ENCODE measurements around the gene CTRB1.

The CTRB1 gene

DNA sequence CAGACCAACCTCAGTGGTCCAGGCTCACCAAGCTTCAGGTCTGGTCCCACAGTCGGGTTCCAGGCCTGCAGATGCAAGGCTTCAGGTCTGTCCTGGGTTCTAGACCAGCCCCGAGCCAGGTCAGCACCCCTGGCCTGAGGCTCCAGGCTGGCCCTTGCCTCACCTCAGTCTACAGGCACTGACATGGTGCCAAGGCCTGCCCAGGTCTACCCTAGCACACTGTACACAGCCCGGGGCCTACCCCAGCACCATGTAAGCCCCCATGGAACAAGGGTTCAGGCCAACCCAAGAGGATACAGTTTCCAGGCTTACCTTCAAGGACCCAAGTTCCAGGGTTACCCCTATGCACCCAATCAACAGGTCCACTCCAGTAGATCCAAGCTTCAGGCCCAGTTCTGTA is 43.7 kb upstream of the CTRB1 start:
- H4K20me1 ChIP-seq (ENCODE audit: insufficient read depth, low read length): no peaks in the 10 kb centered on the region
- H3K9me2 ChIP-seq (ENCODE audit: low read depth, low read length): no peaks in the 10 kb centered on the region
- no peak overlapping the region for H3K4me3 ChIP-seq (ENCODE audit: low read depth, low read length, poor library complexity, severe bottlenecking)
- no peaks in the 10 kb centered on the region for H3K27me3 ChIP-seq (ENCODE audit: insufficient read depth, low read length)
- TF ChIP-seq EZH2 (IDR thresholded peaks at IDR 0.05; ENCODE audit: borderline replicate concordance, low read length) (no peak), CTCF (IDR thresholded peaks at IDR 0.05; ENCODE audit: low read length) (no peak)
- H3K79me2 ChIP-seq (ENCODE audit: insufficient read depth, low read length): no peaks in the 10 kb centered on the region
- no peak overlapping the region for H3K9ac ChIP-seq (ENCODE audit: low read length)
- H3K4me2 ChIP-seq (ENCODE audit: low read length): no peak overlapping the region
- H3K9me3 ChIP-seq (ENCODE audit: low read length): peaks cover 41% of the 10 kb centered on the region
- no peak overlapping the region for H2AFZ ChIP-seq (ENCODE audit: low read length)
- peaks cover 16% of the 10 kb centered on the region for H3K36me3 ChIP-seq (ENCODE audit: insufficient read depth, low read length)
- no peaks in the 10 kb centered on the region for H3F3A ChIP-seq (ENCODE audit: insufficient read depth, low read length)
- no peaks in the 10 kb centered on the region for H3K4me1 ChIP-seq (ENCODE audit: insufficient read depth, low read length, severe bottlenecking)
- H3K27ac ChIP-seq (ENCODE audit: low read depth, low read length, poor library complexity, severe bottlenecking): no peak overlapping the region

DNA sequence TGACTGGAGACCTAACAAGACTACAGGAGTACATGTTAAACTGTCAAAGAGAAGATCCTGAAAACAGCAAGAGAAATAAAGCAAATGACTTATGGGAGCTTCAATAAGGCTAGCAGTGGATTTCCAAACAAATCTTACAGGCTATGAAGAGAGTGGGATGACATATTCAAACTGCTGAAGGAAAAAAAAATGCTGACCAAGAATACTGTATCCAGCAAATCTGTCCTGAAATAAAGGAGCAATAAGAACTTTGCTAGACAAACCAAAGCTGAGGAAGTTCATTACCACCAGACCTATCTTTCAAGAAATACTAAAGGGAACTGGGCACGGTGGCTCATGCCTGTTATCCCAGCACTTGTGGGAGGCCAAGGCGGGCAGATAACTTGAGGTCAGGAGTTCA is 41.9 kb upstream of the CTRB1 start:
- H3K27ac ChIP-seq (ENCODE audit: low read depth, low read length, poor library complexity, severe bottlenecking): no peak overlapping the region
- no peaks in the 10 kb centered on the region for H3K36me3 ChIP-seq (ENCODE audit: insufficient read depth, low read length)
- no peaks in the 10 kb centered on the region for H3K4me1 ChIP-seq (ENCODE audit: insufficient read depth, low read length, severe bottlenecking)
- TF ChIP-seq CTCF (IDR thresholded peaks at IDR 0.05; ENCODE audit: low read length) (no peak), EZH2 (IDR thresholded peaks at IDR 0.05; ENCODE audit: borderline replicate concordance, low read length) (no peak)
- H3F3A ChIP-seq (ENCODE audit: insufficient read depth, low read length): no peaks in the 10 kb centered on the region
- peaks cover 23% of the 10 kb centered on the region for H3K9me3 ChIP-seq (ENCODE audit: low read length)
- H3K9me2 ChIP-seq (ENCODE audit: low read depth, low read length): no peaks in the 10 kb centered on the region
- H3K79me2 ChIP-seq (ENCODE audit: insufficient read depth, low read length): no peaks in the 10 kb centered on the region
- H3K9ac ChIP-seq (ENCODE audit: low read length): no peak overlapping the region
- no peaks in the 10 kb centered on the region for H4K20me1 ChIP-seq (ENCODE audit: insufficient read depth, low read length)
- H3K27me3 ChIP-seq (ENCODE audit: insufficient read depth, low read length): no peaks in the 10 kb centered on the region
- H2AFZ ChIP-seq (ENCODE audit: low read length): no peak overlapping the region
- H3K4me2 ChIP-seq (ENCODE audit: low read length): no peak overlapping the region
- H3K4me3 ChIP-seq (ENCODE audit: low read depth, low read length, poor library complexity, severe bottlenecking): no peak overlapping the region

DNA sequence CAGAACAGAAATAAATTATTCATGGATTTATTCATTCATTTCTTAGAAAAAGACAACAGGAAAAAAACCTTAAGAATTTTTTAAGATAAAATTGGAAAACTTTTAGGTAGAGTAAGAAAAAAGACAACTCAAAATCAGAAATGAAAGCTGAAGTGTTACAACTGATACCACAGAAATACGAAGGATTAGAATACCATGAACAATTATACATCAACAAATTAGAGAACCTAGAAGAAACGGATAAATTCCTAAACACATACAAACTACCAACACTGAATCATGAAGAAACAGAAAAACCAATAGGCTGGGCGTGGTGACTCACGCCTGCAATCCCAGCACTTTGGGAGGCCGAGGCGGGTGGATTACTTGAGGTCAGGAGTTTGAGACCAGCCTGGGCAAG is 39.6 kb upstream of the CTRB1 start:
- Histone ChIP-seq H3K4me2 (ENCODE audit: low read length) (no peak overlapping the region), H3K9me2 (ENCODE audit: low read depth, low read length) (no peaks in the 10 kb centered on the region), H3K9ac (ENCODE audit: low read length) (no peak overlapping the region)

More for the DNA sequence above, 39.6 kb upstream of the CTRB1 start:
- Histone ChIP-seq H3K9me3 (ENCODE audit: low read length) (peaks cover 7% of the 10 kb centered on the region), H3K36me3 (ENCODE audit: insufficient read depth, low read length) (no peaks in the 10 kb centered on the region), H3F3A (ENCODE audit: insufficient read depth, low read length) (no peaks in the 10 kb centered on the region), H4K20me1 (ENCODE audit: insufficient read depth, low read length) (no peaks in the 10 kb centered on the region), H3K4me1 (ENCODE audit: insufficient read depth, low read length, severe bottlenecking) (no peaks in the 10 kb centered on the region), H3K27me3 (ENCODE audit: insufficient read depth, low read length) (no peaks in the 10 kb centered on the region), H2AFZ (ENCODE audit: low read length) (no peak overlapping the region), H3K79me2 (ENCODE audit: insufficient read depth, low read length) (no peaks in the 10 kb centered on the region), H3K4me3 (ENCODE audit: low read depth, low read length, poor library complexity, severe bottlenecking) (no peak overlapping the region), H3K27ac (ENCODE audit: low read depth, low read length, poor library complexity, severe bottlenecking) (no peak overlapping the region)
- TF ChIP-seq EZH2 (IDR thresholded peaks at IDR 0.05; ENCODE audit: borderline replicate concordance, low read length): no peak
- no peak for TF ChIP-seq CTCF (IDR thresholded peaks at IDR 0.05; ENCODE audit: low read length)
